HCT116 (cell line): ENCODE measurements around the gene PLCB4.

ENCODE experiments used
- CTCF ChIP-seq, 3 experiments: fragments of 200-600 bp in 1 of 3; sonication (generic) in 1 of 3; IDR thresholded peaks in 2 of 3; conservative IDR thresholded peaks in 1 of 3; 2 replicates each; pipeline ENCODE4 v1.5.1; 2012 to 2017; ENCODE audit warnings: low read depth in 2 of 3, low read length in 2 of 3, antibody characterized with exemption in 1 of 3, borderline replicate concordance in 1 of 3, control low read depth in 1 of 3, mild to moderate bottlenecking in 1 of 3, mixed read lengths in 1 of 3, mixed run types in 1 of 3, moderate library complexity in 1 of 3; ENCODE audit not compliant: insufficient read depth in 1 of 3
- EZH2 ChIP-seq: fragments of 200-600 bp; sonication (generic); IDR thresholded peaks from 2 replicates; pipeline ENCODE4 v1.6.1; 2017; ENCODE audit warnings: antibody characterized with exemption, mixed run types
- JUND ChIP-seq: IDR thresholded peaks from 2 replicates; pipeline ENCODE4 v1.6.1; 2012
- MAX ChIP-seq: IDR thresholded peaks from 2 replicates; pipeline ENCODE4 v1.6.1; 2012
- POLR2A ChIP-seq: IDR thresholded peaks from 2 replicates; pipeline ENCODE4 v1.7.0; 2011; ENCODE audit warnings: borderline replicate concordance; ENCODE audit not compliant: insufficient read depth, insufficient read length; ENCODE audit errors: extremely low read depth
- POLR2AphosphoS5 ChIP-seq: IDR thresholded peaks from 2 replicates; pipeline ENCODE4 v1.6.1; 2011; ENCODE audit warnings: mild to moderate bottlenecking, low read depth, low read length, moderate library complexity
- SP1 ChIP-seq: IDR thresholded peaks from 2 replicates; pipeline ENCODE4 v1.6.1; 2012; ENCODE audit warnings: low read depth
- SRF ChIP-seq: IDR thresholded peaks from 2 replicates; pipeline ENCODE4 v1.6.1; 2012; ENCODE audit warnings: low read depth
- TCF7L2 ChIP-seq: IDR thresholded peaks from 2 replicates; pipeline ENCODE4 v1.7.0; 2011; ENCODE audit warnings: borderline replicate concordance, inconsistent platforms; ENCODE audit not compliant: insufficient read depth, insufficient read length; ENCODE audit errors: extremely low read depth
- ZBTB33 ChIP-seq: IDR thresholded peaks from 2 replicates; pipeline ENCODE4 v1.6.1; 2011; ENCODE audit warnings: mild to moderate bottlenecking, low read length, moderate library complexity; ENCODE audit not compliant: insufficient replicate concordance; ENCODE audit errors: extremely low read depth
- ZNF274 ChIP-seq: fragments of 200-500 bp; sonication (Bioruptor generic); IDR thresholded peaks from 2 replicates; pipeline ENCODE4 v1.6.1; 2014; ENCODE audit warnings: mild to moderate bottlenecking, low read depth, low read length, inconsistent platforms

GRCh38 chr20:9488063-9488462, 419.2 kb downstream of the PLCB4 start:
- TF ChIP-seq SRF: no peak
- no peak for TF ChIP-seq CTCF (IDR thresholded peaks at IDR 0.05 in 2 of 3, conservative IDR thresholded peaks at IDR 0.05 in 1 of 3; ENCODE audit: borderline replicate concordance in 1 of 3, insufficient read depth in 1 of 3, low read depth in 2 of 3, low read length in 2 of 3)
- no peak for TF ChIP-seq JUND
- no peak for TF ChIP-seq EZH2
- no peak for TF ChIP-seq SP1
- no peak for TF ChIP-seq MAX
- no peak for TF ChIP-seq POLR2A
- TF ChIP-seq POLR2AphosphoS5: no peak
- TF ChIP-seq ZBTB33: no peak
- no peak for TF ChIP-seq TCF7L2
- TF ChIP-seq ZNF274: no peak
